ENCODE results near the gene FXR2. TPM values are rescaled to one million over a fixed set of nuclear protein-coding genes. Genes with fewer than 3 reads are reported as not detected.
"Not testable (repeated sequence)": the region's sequence is repeated elsewhere in the genome, so short reads cannot be mapped to it uniquely, and the experiment has no call there.

Gene FXR2
- total RNA-seq, 5 donors from 2014 or later (not counting 1 experiment from before 2014, with no cell fraction given), result 25.4 to 44.7 (median 40.5) TPM

DNA sequence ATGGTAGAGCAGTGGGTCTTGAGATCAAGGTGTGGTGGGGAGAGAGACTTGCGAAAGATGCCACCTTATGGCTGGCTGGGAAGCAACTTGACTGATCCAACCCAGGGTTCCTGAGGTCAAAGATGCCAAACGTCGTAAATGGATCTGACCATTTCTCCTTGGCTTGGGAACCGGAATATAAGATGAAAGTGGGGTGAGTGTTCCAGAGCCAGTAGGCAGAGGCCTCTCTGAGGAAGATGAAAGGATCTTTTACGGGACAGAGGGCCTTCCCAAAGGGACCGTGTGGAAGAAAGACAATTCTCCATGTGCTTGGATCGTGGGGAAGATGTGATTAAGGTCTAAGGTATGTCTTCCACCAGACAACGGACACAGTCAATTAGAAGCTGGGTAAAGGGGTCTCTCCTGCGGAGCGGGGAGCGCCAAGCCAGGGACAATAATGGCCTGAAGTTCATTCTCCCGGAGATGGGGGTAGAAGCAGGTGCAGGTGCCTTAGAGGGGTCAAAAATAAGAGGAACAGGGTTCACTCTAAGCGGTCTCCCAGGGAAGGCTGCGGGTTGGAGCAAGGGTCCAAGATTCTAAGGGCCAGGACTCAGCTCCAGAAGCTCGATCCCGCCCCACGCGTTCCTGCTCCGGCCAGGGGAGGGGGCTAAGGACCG, 800 bp downstream of the FXR2 start:
- peaks cover 41 to 45% (median 42%) of the 10 kb centered on the region in 3 donors for H3K4me1 Mint-ChIP-seq
- ATAC-seq (replicated peaks in 1 of 4) (no peak), DNase-seq (peak in 1 of 35 experiments; percentile 24)
- H3K27ac Mint-ChIP-seq, result peak overlapping the region; percentile 69 to 71
- no peaks in the 10 kb centered on the region for H3K27me3 Mint-ChIP-seq
- Histone ChIP-seq H3K27ac (ENCODE audit: low read length) (peak overlapping the region; percentile 58), H3K4me1 (ENCODE audit: control insufficient read depth in 1 of 2, extremely low read depth in 1 of 2, insufficient read depth in 2 of 2, low read length in 2 of 2) (peaks cover 12 to 31% of the 10 kb centered on the region in 2 experiments), H3K27me3 (replicated peaks in 1 of 2; ENCODE audit: control insufficient read depth in 2 of 2, extremely low read depth in 1 of 2, insufficient read depth in 2 of 2, low read length in 1 of 2) (no peaks in the 10 kb centered on the region), H3K36me3 (ENCODE audit: control insufficient read depth in 2 of 2, extremely low read depth in 1 of 2, insufficient read depth in 1 of 2, low read length in 1 of 2) (peaks cover 0 to 10% of the 10 kb centered on the region in 2 donors), H3K4me3 (ENCODE audit: control insufficient read depth in 1 of 2, extremely low read depth in 1 of 2, low read length in 1 of 2) (peak overlapping the region; percentile 77 to 78), H3K9me3 (no peaks in the 10 kb centered on the region)
- no peaks in the 10 kb centered on the region for H3K9me3 Mint-ChIP-seq
- H3K4me3 Mint-ChIP-seq, result peak overlapping the region; percentile 82 to 91 (median 85)
- ChIA-PET CTCF (interaction anchor here in 1 of 2 donors (1.2 to 2.8 kb wide), 4 partner anchors 14 to 74 kb away, joined by 3 to 36 read pairs (median 16); partner anchors contain the start of genes MPDU1, SAT2, TP53 and WRAP53), POLR2A (interaction anchor here in 1 of 2 donors (1.0 kb wide), 1 partner anchor 29 kb away, joined by 3 read pairs; no protein-coding TSS in a partner anchor)
- WGBS (ENCODE audit: insufficient coverage), result 5% methylated on average over 17 of the region's 20 CpGs
- H3K36me3 Mint-ChIP-seq, result no peaks in the 10 kb centered on the region

DNA sequence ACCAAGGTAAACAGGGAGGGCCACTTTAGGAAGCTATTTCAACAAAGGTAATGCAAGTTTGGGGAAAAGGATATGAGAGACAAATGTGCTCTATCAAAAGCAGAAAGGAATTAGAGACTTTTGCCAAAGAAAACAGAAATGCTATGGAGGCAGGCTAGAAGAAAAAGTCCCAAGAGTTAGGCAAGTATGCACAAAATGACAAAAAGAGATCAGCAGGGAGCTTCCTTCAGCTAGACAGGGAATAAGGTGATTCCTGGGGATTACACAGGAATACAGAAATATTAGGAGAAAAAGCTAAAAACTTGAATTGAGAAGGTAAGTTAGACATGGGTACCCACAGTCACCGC, 2.4 kb downstream of the FXR2 start:
- no peak overlapping the region for H3K4me3 ChIP-seq (ENCODE audit: control insufficient read depth in 1 of 2, extremely low read depth in 1 of 2, low read length in 1 of 2)
- no peaks in the 10 kb centered on the region for H3K9me3 ChIP-seq
- CTCF ChIA-PET, result interaction anchor here in 1 of 2 donors (0.6 to 0.7 kb wide), 3 partner anchors 75 to 307 kb away, joined by 3 to 6 read pairs (median 3); partner anchors contain the start of gene TP53
- Mint-ChIP-seq H3K4me1 (peaks cover 42 to 47% (median 46%) of the 10 kb centered on the region in 3 donors), H3K36me3 (no peaks in the 10 kb centered on the region), H3K27ac (no peak overlapping the region), H3K4me3 (peak overlapping the region; percentile 82 to 91 (median 85)), H3K27me3 (no peaks in the 10 kb centered on the region), H3K9me3 (no peaks in the 10 kb centered on the region)
- peaks cover 0 to 10% of the 10 kb centered on the region in 2 donors for H3K36me3 ChIP-seq (ENCODE audit: control insufficient read depth in 2 of 2, extremely low read depth in 1 of 2, insufficient read depth in 1 of 2, low read length in 1 of 2)
- WGBS (ENCODE audit: insufficient coverage), result 93% methylated on average over 1 of the region's 1 CpG
- POLR2A ChIA-PET, result interaction anchor here in 1 of 2 donors (0.6 kb wide), 3 partner anchors 11 to 796 kb away, joined by 3 to 5 read pairs (median 4); no protein-coding TSS in a partner anchor
- no peaks in the 10 kb centered on the region for H3K27me3 ChIP-seq (replicated peaks in 1 of 2; ENCODE audit: control insufficient read depth in 2 of 2, extremely low read depth in 1 of 2, insufficient read depth in 2 of 2, low read length in 1 of 2)
- DNase-seq (no peak), ATAC-seq (replicated peaks in 1 of 4) (no peak)
- H3K27ac ChIP-seq (ENCODE audit: low read length), result no peak overlapping the region
- peaks cover 12 to 33% of the 10 kb centered on the region in 2 experiments for H3K4me1 ChIP-seq (ENCODE audit: control insufficient read depth in 1 of 2, extremely low read depth in 1 of 2, insufficient read depth in 2 of 2, low read length in 2 of 2)

- ATAC-seq (replicated peaks in 1 of 4) (no peak), DNase-seq (no peak)
- H3K27me3 Mint-ChIP-seq, result no peaks in the 10 kb centered on the region
- no peaks in the 10 kb centered on the region for H3K9me3 Mint-ChIP-seq
- peak overlapping the region in 2 of 3 donors; percentile 82 to 91 for H3K4me3 Mint-ChIP-seq
- Histone ChIP-seq H3K36me3 (ENCODE audit: control insufficient read depth in 2 of 2, extremely low read depth in 1 of 2, insufficient read depth in 1 of 2, low read length in 1 of 2) (peaks cover 0 to 10% of the 10 kb centered on the region in 2 donors), H3K4me3 (ENCODE audit: control insufficient read depth in 1 of 2, extremely low read depth in 1 of 2, low read length in 1 of 2) (no peak overlapping the region), H3K9me3 (no peaks in the 10 kb centered on the region), H3K4me1 (ENCODE audit: control insufficient read depth in 1 of 2, extremely low read depth in 1 of 2, insufficient read depth in 2 of 2, low read length in 2 of 2) (peaks cover 12 to 33% of the 10 kb centered on the region in 2 experiments), H3K27me3 (replicated peaks in 1 of 2; ENCODE audit: control insufficient read depth in 2 of 2, extremely low read depth in 1 of 2, insufficient read depth in 2 of 2, low read length in 1 of 2) (no peaks in the 10 kb centered on the region), H3K27ac (ENCODE audit: low read length) (no peak overlapping the region)
- peaks cover 42 to 47% (median 46%) of the 10 kb centered on the region in 3 donors for H3K4me1 Mint-ChIP-seq
- no peaks in the 10 kb centered on the region for H3K36me3 Mint-ChIP-seq
- POLR2A ChIA-PET, result interaction anchor here in 1 of 2 donors (0.6 kb wide), 2 partner anchors 74 to 797 kb away, joined by 3 to 4 read pairs; no protein-coding TSS in a partner anchor
- CTCF ChIA-PET, result interaction anchor here in 1 of 2 donors (0.6 to 0.7 kb wide), 2 partner anchors 75 to 306 kb away, joined by 3 read pairs; partner anchors contain the start of gene TP53
- H3K27ac Mint-ChIP-seq, result no peak overlapping the region
- no CpG with 5 or more reads among the region's 3 CpGs for WGBS (ENCODE audit: insufficient coverage)
Observed at GRCh38 chr17:7611635-7612293, 2.9 kb downstream of the FXR2 start.

GRCh38 chr17:7610641-7611040, 4.1 kb downstream of the FXR2 start:
- Histone ChIP-seq H3K27ac (ENCODE audit: low read length) (no peak overlapping the region), H3K36me3 (ENCODE audit: control insufficient read depth in 2 of 2, extremely low read depth in 1 of 2, insufficient read depth in 1 of 2, low read length in 1 of 2) (peaks cover 0 to 12% of the 10 kb centered on the region in 2 donors), H3K4me1 (ENCODE audit: control insufficient read depth in 1 of 2, extremely low read depth in 1 of 2, insufficient read depth in 2 of 2, low read length in 2 of 2) (peaks cover 12 to 32% of the 10 kb centered on the region in 2 experiments), H3K9me3 (no peaks in the 10 kb centered on the region), H3K27me3 (replicated peaks in 1 of 2; ENCODE audit: control insufficient read depth in 2 of 2, extremely low read depth in 1 of 2, insufficient read depth in 2 of 2, low read length in 1 of 2) (no peaks in the 10 kb centered on the region), H3K4me3 (ENCODE audit: control insufficient read depth in 1 of 2, extremely low read depth in 1 of 2, low read length in 1 of 2) (no peak overlapping the region)
- no peak for DNase-seq
- no peaks in the 10 kb centered on the region for H3K9me3 Mint-ChIP-seq
- peaks cover 6% of the 10 kb centered on the region for H3K36me3 Mint-ChIP-seq
- POLR2A ChIA-PET, result no interaction called here
- H3K27me3 Mint-ChIP-seq, result no peaks in the 10 kb centered on the region
- H3K4me3 Mint-ChIP-seq, result no peak overlapping the region
- CTCF ChIA-PET, result no interaction called here
- peaks cover 50 to 52% (median 52%) of the 10 kb centered on the region in 3 donors for H3K4me1 Mint-ChIP-seq
- no peak overlapping the region for H3K27ac Mint-ChIP-seq
- no peak for ATAC-seq (replicated peaks in 1 of 4)
- 100% methylated on average over 1 of the region's 2 CpGs for WGBS (ENCODE audit: insufficient coverage)

DNA sequence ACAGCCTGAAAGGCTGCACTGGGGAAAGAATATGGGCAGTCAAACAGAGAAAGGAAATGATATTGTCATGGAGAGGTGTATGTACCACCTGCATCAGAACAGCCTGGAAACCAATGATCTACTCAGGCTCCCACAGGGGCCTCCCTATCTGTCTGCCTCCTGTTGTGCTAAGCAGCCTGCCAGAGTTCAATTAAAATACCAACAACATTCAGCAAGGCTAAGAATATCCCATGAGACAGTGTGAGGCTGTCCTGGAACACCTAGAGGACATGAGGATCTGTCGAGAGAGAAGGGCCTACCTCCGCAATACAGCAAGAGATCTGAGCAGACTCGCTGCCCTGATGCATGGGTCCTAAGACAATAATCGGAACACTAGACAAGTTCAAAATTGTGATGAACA, 8.4 kb downstream of the FXR2 start:
- WGBS (ENCODE audit: insufficient coverage), result 95% methylated on average over 4 of the region's 4 CpGs
- DNase-seq, result no peak
- no peak overlapping the region for H3K4me3 Mint-ChIP-seq
- Histone ChIP-seq H3K4me3 (ENCODE audit: control insufficient read depth in 1 of 2, extremely low read depth in 1 of 2, low read length in 1 of 2) (no peak overlapping the region), H3K27ac (ENCODE audit: low read length) (no peak overlapping the region), H3K27me3 (replicated peaks in 1 of 2; ENCODE audit: control insufficient read depth in 2 of 2, extremely low read depth in 1 of 2, insufficient read depth in 2 of 2, low read length in 1 of 2) (no peaks in the 10 kb centered on the region), H3K4me1 (ENCODE audit: control insufficient read depth in 1 of 2, extremely low read depth in 1 of 2, insufficient read depth in 2 of 2, low read length in 2 of 2) (peaks cover 2 to 3% of the 10 kb centered on the region in 2 experiments), H3K9me3 (no peaks in the 10 kb centered on the region), H3K36me3 (ENCODE audit: control insufficient read depth in 2 of 2, extremely low read depth in 1 of 2, insufficient read depth in 1 of 2, low read length in 1 of 2) (peaks cover 0 to 39% of the 10 kb centered on the region in 2 donors)
- no peak for ATAC-seq (replicated peaks in 1 of 4)
- H3K4me1 Mint-ChIP-seq, result peaks cover 24 to 25% (median 24%) of the 10 kb centered on the region in 3 donors
- no peak overlapping the region for H3K27ac Mint-ChIP-seq
- ChIA-PET CTCF (no interaction called here), POLR2A (no interaction called here)
- no peaks in the 10 kb centered on the region for H3K9me3 Mint-ChIP-seq
- H3K27me3 Mint-ChIP-seq, result no peaks in the 10 kb centered on the region
- peaks cover 29% of the 10 kb centered on the region for H3K36me3 Mint-ChIP-seq

DNA sequence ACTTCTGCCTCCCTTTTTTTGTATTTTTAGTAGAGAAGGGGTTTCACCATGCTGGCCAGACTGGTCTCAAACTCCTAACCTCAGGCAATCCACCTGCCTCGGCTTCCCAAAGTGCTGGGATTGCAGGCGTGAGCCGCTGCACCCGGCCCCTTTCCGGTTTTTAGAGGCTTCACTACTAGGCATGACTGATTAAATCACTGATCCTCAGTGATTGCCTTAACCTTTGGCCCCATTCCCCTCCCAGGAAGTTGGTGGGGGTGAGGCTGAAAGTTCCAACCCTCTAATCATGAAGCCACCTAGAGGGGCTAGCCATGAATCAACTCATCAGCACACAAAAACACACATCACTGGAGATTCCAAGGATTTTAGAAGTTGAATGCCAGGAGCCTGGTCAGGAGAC, 17.1 kb downstream of the FXR2 start:
- H3K27ac Mint-ChIP-seq; H3K9me3 Mint-ChIP-seq; H3K27me3 Mint-ChIP-seq; H3K4me1 Mint-ChIP-seq; H3K4me1 ChIP-seq (ENCODE audit: control insufficient read depth in 1 of 2, extremely low read depth in 1 of 2, insufficient read depth in 2 of 2, low read length in 2 of 2); ATAC-seq (replicated peaks in 1 of 4); H3K9me3 ChIP-seq; H3K4me3 Mint-ChIP-seq; H3K27ac ChIP-seq (ENCODE audit: low read length); DNase-seq; H3K27me3 ChIP-seq (replicated peaks in 1 of 2; ENCODE audit: control insufficient read depth in 2 of 2, extremely low read depth in 1 of 2, insufficient read depth in 2 of 2, low read length in 1 of 2); POLR2A ChIA-PET; CTCF ChIA-PET; H3K4me3 ChIP-seq (ENCODE audit: control insufficient read depth in 1 of 2, extremely low read depth in 1 of 2, low read length in 1 of 2): not testable (repeated sequence)
- WGBS (ENCODE audit: insufficient coverage), result no CpG with 5 or more reads among the region's 5 CpGs
- peaks cover 55% of the 10 kb centered on the region for H3K36me3 Mint-ChIP-seq
- peaks cover 8 to 81% of the 10 kb centered on the region in 2 donors for H3K36me3 ChIP-seq (ENCODE audit: control insufficient read depth in 2 of 2, extremely low read depth in 1 of 2, insufficient read depth in 1 of 2, low read length in 1 of 2)

All from T-cell (primary cell).